H1 (cell line): Measurements from ENCODE around the gene DPY19L1. TPM values are rescaled to one million over a fixed set of nuclear protein-coding genes. Genes with fewer than 3 reads are reported as not detected.
"Not testable (repeated sequence)": the region's sequence is repeated elsewhere in the genome, so short reads cannot be mapped to it uniquely, and the experiment has no call there.

Experiments used
- CTCF ChIA-PET: fragments of 300-600 bp; sonication (Branson Sonifier 250); formaldehyde crosslinking; loops from one replicate; lab custom pipeline; 2021; ENCODE audit not compliant: partially characterized antibody; lab: Charles Lee
- POLR2A ChIA-PET: fragments of 300-600 bp; sonication (Branson Sonifier 250); formaldehyde crosslinking; loops from one replicate; lab custom pipeline; 2021; ENCODE audit warnings: inconsistent platforms; ENCODE audit not compliant: partially characterized antibody; lab: Charles Lee
- DNase-seq, 2 experiments: peaks; one replicate each; pipeline versions ENCODE4 v3.0.0 to v3.0.0-alpha.2; 2010 to 2022; ENCODE audit warnings: low spot score in 2 of 2, low read depth in 1 of 2, mixed read lengths in 1 of 2
- FAIRE-seq: peaks from 2 replicates; lab custom pipeline; 2011; peaks lifted over from hg19 to GRCh38; lab: Jason Lieb, UNC
- H2AFZ ChIP-seq: 2 replicates; pipeline ENCODE4 v1.8.1; 2012; ENCODE audit warnings: low read length, inconsistent platforms
- H2AK5ac ChIP-seq: 2 replicates; pipeline ENCODE4 v1.6.1; 2013; ENCODE audit warnings: low read depth, low read length
- H2BK120ac ChIP-seq: replicated peaks from 2 replicates; pipeline ENCODE3; 2013; ENCODE audit warnings: low read depth, low read length, inconsistent platforms
- H2BK12ac ChIP-seq: 2 replicates; pipeline ENCODE4 v1.6.1; 2013; ENCODE audit warnings: low read depth, low read length
- H2BK15ac ChIP-seq: 2 replicates; pipeline ENCODE4 v1.6.1; 2013; ENCODE audit warnings: low read length
- H2BK20ac ChIP-seq: 2 replicates; pipeline ENCODE4 v1.6.1; 2013; ENCODE audit warnings: low read length
- H2BK5ac ChIP-seq: 2 replicates; pipeline ENCODE4 v1.6.1; 2013; ENCODE audit warnings: low read depth, low read length
- H3K14ac ChIP-seq: 2 replicates; pipeline ENCODE4 v1.6.1; 2013; ENCODE audit warnings: inconsistent platforms; ENCODE audit not compliant: insufficient read length
- H3K18ac ChIP-seq: 2 replicates; pipeline ENCODE4 v1.6.1; 2013; ENCODE audit warnings: low read length; ENCODE audit errors: extremely low read depth
- H3K23ac ChIP-seq: 2 replicates; pipeline ENCODE4 v1.6.1; 2013; ENCODE audit warnings: inconsistent platforms; ENCODE audit not compliant: insufficient read length
- H3K23me2 ChIP-seq: 2 replicates; pipeline ENCODE4 v1.6.1; 2013; ENCODE audit warnings: low read depth, low read length
- H3K27ac ChIP-seq: 2 replicates; pipeline ENCODE4 v1.6.1; 2011; ENCODE audit warnings: low read depth, low read length, inconsistent platforms
- H3K27me3 ChIP-seq, 4 experiments: replicated peaks in 1 of 4; 1 replicate in 1 of 4; 2 replicates in 3 of 4; pipeline versions ENCODE4 v1.6.1 to v1.8.1; 2011 to 2013; ENCODE audit warnings: low read length in 3 of 4, mild to moderate bottlenecking in 3 of 4, inconsistent platforms in 2 of 4, mixed read lengths in 2 of 4, moderate library complexity in 1 of 4; ENCODE audit not compliant: control insufficient read depth in 3 of 4, insufficient read depth in 3 of 4; ENCODE audit errors: extremely low read depth in 1 of 4
- H3K36me3 ChIP-seq, 4 experiments: 2 replicates each; pipeline versions ENCODE4 v1.6.1 to v1.8.1; 2011 to 2013; ENCODE audit warnings: mild to moderate bottlenecking in 4 of 4, low read length in 3 of 4, moderate library complexity in 2 of 4, control low read depth in 1 of 4, inconsistent platforms in 1 of 4; ENCODE audit not compliant: insufficient read depth in 4 of 4, control insufficient read depth in 2 of 4
- H3K4ac ChIP-seq: replicated peaks from 2 replicates; pipeline ENCODE3; 2013; ENCODE audit warnings: low read length, low read depth, mixed read lengths, inconsistent platforms; ENCODE audit not compliant: insufficient read length
- H3K4me1 ChIP-seq, 4 experiments: replicated peaks in 1 of 4; 1 replicate in 1 of 4; 2 replicates in 3 of 4; pipeline versions ENCODE4 v1.6.1 to v1.8.1; 2011 to 2013; ENCODE audit warnings: low read length in 3 of 4, inconsistent platforms in 2 of 4, mixed read lengths in 1 of 4; ENCODE audit not compliant: insufficient read depth in 4 of 4, control insufficient read depth in 3 of 4
- H3K4me2 ChIP-seq, 2 experiments: 2 replicates each; pipeline versions ENCODE4 v1.6.1 to v1.8.1; 2011 to 2013; ENCODE audit warnings: low read depth in 2 of 2, low read length in 2 of 2, control low read depth in 1 of 2, inconsistent platforms in 1 of 2, mild to moderate bottlenecking in 1 of 2; ENCODE audit not compliant: insufficient read depth in 1 of 2
- H3K4me3 ChIP-seq, 4 experiments: fragments of 200-600, 300-600 bp in 1 of 4; sonication (generic), shearing (Covaris generic), sonication (Bioruptor Twin) in 1 of 4; 2 replicates each; pipeline versions ENCODE4 v1.5.1 to v1.8.1; 2011 to 2016; ENCODE audit warnings: low read length in 4 of 4, low read depth in 3 of 4, control low read depth in 2 of 4, inconsistent platforms in 2 of 4, mild to moderate bottlenecking in 2 of 4, mixed read lengths in 1 of 4, moderate library complexity in 1 of 4; ENCODE audit not compliant: insufficient read depth in 2 of 4; ENCODE audit errors: extremely low read depth in 1 of 4
- H3K56ac ChIP-seq: replicated peaks from 2 replicates; pipeline ENCODE3; 2013; ENCODE audit warnings: low read depth, mild to moderate bottlenecking, mixed read lengths, low read length, inconsistent platforms; ENCODE audit not compliant: insufficient read length
- H3K79me1 ChIP-seq: 2 replicates; pipeline ENCODE4 v1.6.1; 2013; ENCODE audit warnings: low read depth, low read length, control low read depth
- H3K79me2 ChIP-seq, 2 experiments: 2 replicates each; pipeline versions ENCODE4 v1.6.1 to v1.8.1; 2012 to 2013; ENCODE audit warnings: low read length in 2 of 2, mild to moderate bottlenecking in 2 of 2, inconsistent platforms in 1 of 2; ENCODE audit not compliant: insufficient read depth in 2 of 2, control insufficient read depth in 1 of 2
- H3K9ac ChIP-seq, 4 experiments: replicated peaks in 1 of 4; 1 replicate in 1 of 4; 2 replicates in 3 of 4; pipeline versions ENCODE4 v1.6.1 to v1.8.1; 2011 to 2013; ENCODE audit warnings: low read depth in 3 of 4, low read length in 3 of 4, control low read depth in 2 of 4, mild to moderate bottlenecking in 2 of 4, moderate library complexity in 2 of 4, inconsistent platforms in 1 of 4; ENCODE audit errors: extremely low read depth in 1 of 4
- H3K9me3 ChIP-seq, 2 experiments: 2 replicates each; pipeline versions ENCODE4 v1.6.1 to v1.8.1; 2012 to 2013; ENCODE audit warnings: mild to moderate bottlenecking in 2 of 2, moderate library complexity in 2 of 2, control low read depth in 1 of 2, inconsistent platforms in 1 of 2, low read depth in 1 of 2, low read length in 1 of 2, mixed read lengths in 1 of 2; ENCODE audit not compliant: insufficient read depth in 2 of 2
- H4K20me1 ChIP-seq, 2 experiments: replicated peaks in 1 of 2; 2 replicates each; pipeline versions ENCODE3 to v1.8.1; 2011 to 2013; ENCODE audit warnings: inconsistent platforms in 2 of 2, low read length in 2 of 2, mild to moderate bottlenecking in 1 of 2; ENCODE audit not compliant: insufficient read depth in 2 of 2, control insufficient read depth in 1 of 2
- H4K5ac ChIP-seq: 2 replicates; pipeline ENCODE4 v1.6.1; 2013; ENCODE audit warnings: low read length, low read depth, mixed read lengths, inconsistent platforms; ENCODE audit not compliant: insufficient read length
- H4K8ac ChIP-seq: 2 replicates; pipeline ENCODE4 v1.8.0; 2013; ENCODE audit warnings: mild to moderate bottlenecking, moderate library complexity, low read length, inconsistent platforms; ENCODE audit not compliant: insufficient read depth; ENCODE audit errors: extremely low read depth
- H4K91ac ChIP-seq: replicated peaks from 2 replicates; pipeline ENCODE3; 2013; ENCODE audit warnings: low read length, mixed read lengths, inconsistent platforms; ENCODE audit not compliant: insufficient read length
- WGBS, 2 experiments: shearing (Covaris generic) in 1 of 2; methylation state at CpG; one replicate each; pipeline versions ENCODE4 v1.1.6 to v1.1.7; 2013 to 2015; ENCODE audit warnings: low lambda C conversion rate in 2 of 2, mixed read lengths in 2 of 2, inconsistent platforms in 1 of 2, low coverage in 1 of 2, missing lambda C conversion rate in 1 of 2; ENCODE audit not compliant: insufficient replicate concordance in 2 of 2, insufficient coverage in 1 of 2, insufficient read length in 1 of 2; ENCODE audit errors: extremely low coverage in 1 of 2, missing lambda C conversion rate in 1 of 2; 5-methylcytosine and 5-hydroxymethylcytosine counted together
- polyA plus RNA-seq, 7 experiments: library from polyadenylated mRNA; depleted of rRNA in 3 of 7; stranded (reverse) in 5 of 7; unstranded in 2 of 7; fragments of >200 nt in 5 of 7; fragments of 200-250 nt in 2 of 7; gene quantifications; 1 replicate in 5 of 7; 2 replicates in 1 of 7; 4 replicates in 1 of 7; pipeline versions ENCODE4 v1.2.1 to v1.2.3, GENCODE V29; 2011 to 2013; ENCODE audit warnings: missing spikeins in 2 of 7, mixed read lengths in 2 of 7
- total RNA-seq: library from RNA; stranded (reverse); fragmentation: NEBNext Ultra II Directional; extraction: Animal tissue kit (Norgen Biotek cat#: 25700); gene quantifications from 2 replicates; pipeline ENCODE4 v1.2.1, GENCODE V29; 2021

Gene DPY19L1
- total and polyA plus RNA-seq, 2 of the 8 experiments (the other 6 are each of a cell fraction or from before 2014, with no cell fraction given), result 14.1 to 23.3 TPM

DNA sequence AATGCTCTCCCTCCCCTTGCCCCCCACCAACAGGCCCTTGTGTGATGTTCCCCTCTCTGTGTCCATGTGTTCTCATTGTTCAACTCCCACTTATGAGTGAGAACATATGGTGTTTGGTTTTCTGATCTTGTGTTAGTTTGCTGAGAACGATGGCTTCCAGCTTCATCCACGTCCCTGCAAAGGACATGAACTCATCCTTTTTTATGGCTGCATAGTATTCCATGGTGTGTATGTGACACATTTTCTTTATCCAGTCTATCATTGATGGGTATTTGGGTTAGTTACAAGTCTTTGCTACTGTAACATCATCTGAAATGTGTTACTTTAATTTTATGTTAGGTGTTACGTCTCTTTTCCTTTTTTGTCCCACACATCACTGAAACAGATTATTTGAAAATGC is 42.2 kb upstream of the DPY19L1 start:
- H3K56ac ChIP-seq, H3K14ac ChIP-seq, H3K23me2 ChIP-seq, H2AFZ ChIP-seq, H2BK120ac ChIP-seq, H3K4me3 ChIP-seq, H4K20me1 ChIP-seq, H3K27ac ChIP-seq, H3K9me3 ChIP-seq, H2BK20ac ChIP-seq, H3K4me1 ChIP-seq, H3K18ac ChIP-seq, H4K5ac ChIP-seq, H3K9ac ChIP-seq, H3K27me3 ChIP-seq, H3K23ac ChIP-seq, H4K91ac ChIP-seq, H2BK12ac ChIP-seq, H3K36me3 ChIP-seq, H3K4ac ChIP-seq, CTCF ChIA-PET, H3K4me2 ChIP-seq, FAIRE-seq, H2AK5ac ChIP-seq, H2BK5ac ChIP-seq, H2BK15ac ChIP-seq, POLR2A ChIA-PET, H3K79me2 ChIP-seq, H3K79me1 ChIP-seq, H4K8ac ChIP-seq, DNase-seq: not testable (repeated sequence)
- 95% methylated on average over 3 of the region's 3 CpGs; no CpG with 5 or more reads in 1 of the 2 experiments for WGBS, 2 experiments

DNA sequence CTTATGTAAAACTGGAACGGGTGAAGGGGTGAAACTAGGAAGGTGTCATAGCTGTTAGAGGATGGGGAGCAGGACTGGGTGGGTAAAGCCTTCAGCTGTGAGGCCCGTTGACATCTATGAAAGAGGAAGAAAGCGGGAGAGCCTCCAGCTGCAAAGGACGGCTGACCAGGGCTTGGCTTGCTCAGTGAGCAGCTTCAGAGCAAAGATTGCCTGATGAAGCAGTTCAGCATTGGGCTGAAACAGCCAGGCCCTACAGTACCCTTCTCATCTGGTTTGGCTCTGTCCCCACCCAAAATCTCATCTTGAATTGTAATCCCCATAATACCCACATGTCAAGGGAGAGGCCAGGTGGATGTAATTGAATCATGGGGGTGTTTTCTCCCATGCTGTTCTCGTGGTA is 36.7 kb upstream of the DPY19L1 start:
- POLR2A ChIA-PET, H3K36me3 ChIP-seq, H4K5ac ChIP-seq, H3K56ac ChIP-seq, H2BK20ac ChIP-seq, H3K4me2 ChIP-seq, H4K20me1 ChIP-seq, H3K18ac ChIP-seq, H2BK12ac ChIP-seq, H4K8ac ChIP-seq, H3K79me2 ChIP-seq, H2AK5ac ChIP-seq, H2BK5ac ChIP-seq, H3K9ac ChIP-seq, H3K14ac ChIP-seq, H3K4me3 ChIP-seq, FAIRE-seq, H2BK15ac ChIP-seq, DNase-seq, H2BK120ac ChIP-seq, H3K4ac ChIP-seq, H3K79me1 ChIP-seq, H3K9me3 ChIP-seq, H3K23me2 ChIP-seq, H3K23ac ChIP-seq, H3K27ac ChIP-seq, H3K4me1 ChIP-seq, H4K91ac ChIP-seq, H3K27me3 ChIP-seq, H2AFZ ChIP-seq: not testable (repeated sequence)
- CTCF ChIA-PET, result interaction anchor here (1.1 kb wide), 1 partner anchor 550 kb away, joined by 3 read pairs; no protein-coding TSS in a partner anchor
- 77% methylated on average over 5 of the region's 5 CpGs; no CpG with 5 or more reads in 1 of the 2 experiments for WGBS, 2 experiments
